Type B pancreatic cell (in vitro differentiated cells): ENCODE data around the gene EXOC3L2. TPM values are rescaled to one million over a fixed set of nuclear protein-coding genes. Genes with fewer than 3 reads are reported as not detected.
"Not testable (repeated sequence)": the region's sequence is repeated elsewhere in the genome, so short reads cannot be mapped to it uniquely, and the experiment has no call there.

Experiments
- DNase-seq: peaks from one replicate; pipeline ENCODE4 v3.0.0; 2021; ENCODE audit warnings: mixed read lengths; ENCODE audit not compliant: unreplicated experiment; ENCODE audit errors: extremely low spot score
- H3K27ac Mint-ChIP-seq: 2 replicates; pipeline ENCODE4 v1.8.0; 2021; ENCODE audit warnings: mild to moderate bottlenecking, mixed read lengths
- H3K27me3 Mint-ChIP-seq: 2 replicates; pipeline ENCODE4 v1.8.0; 2021; ENCODE audit warnings: mixed read lengths
- H3K36me3 Mint-ChIP-seq: 2 replicates; pipeline ENCODE4 v1.8.0; 2021; ENCODE audit warnings: mixed read lengths
- H3K4me1 Mint-ChIP-seq: one replicate; pipeline ENCODE4 v1.8.0; 2021; ENCODE audit warnings: mixed read lengths; ENCODE audit not compliant: unreplicated experiment
- H3K4me3 Mint-ChIP-seq: 2 replicates; pipeline ENCODE4 v1.8.0; 2021; ENCODE audit warnings: mild to moderate bottlenecking, mixed read lengths
- H3K9me3 Mint-ChIP-seq: 2 replicates; pipeline ENCODE4 v1.8.0; 2021; ENCODE audit warnings: mixed read lengths
- CTCF ChIP-seq: fragments of 200-600 bp; sonication (generic); conservative IDR thresholded peaks from 2 replicates; pipeline ENCODE4 v1.5.0; 2021; ENCODE audit warnings: antibody characterized with exemption, mild to moderate bottlenecking
- total RNA-seq: library from RNA; stranded (reverse); gene quantifications from 2 replicates; pipeline ENCODE4 v1.2.1, GENCODE V29; 2021; ENCODE audit warnings: low replicate concordance

Gene EXOC3L2
- total RNA-seq, 1 donor from 2014 or later, result 0.60 TPM

- no peak for TF ChIP-seq CTCF
- Mint-ChIP-seq H3K4me3 (no peak overlapping the region), H3K9me3 (peaks cover 6% of the 10 kb centered on the region), H3K27ac (no peak overlapping the region), H3K27me3 (peaks cover 59% of the 10 kb centered on the region), H3K36me3 (peaks cover 7% of the 10 kb centered on the region), H3K4me1 (no peaks in the 10 kb centered on the region)
- no peak for DNase-seq
Observed at GRCh38 chr19:45231891-45232290, 13.3 kb downstream of the EXOC3L2 start.

DNA sequence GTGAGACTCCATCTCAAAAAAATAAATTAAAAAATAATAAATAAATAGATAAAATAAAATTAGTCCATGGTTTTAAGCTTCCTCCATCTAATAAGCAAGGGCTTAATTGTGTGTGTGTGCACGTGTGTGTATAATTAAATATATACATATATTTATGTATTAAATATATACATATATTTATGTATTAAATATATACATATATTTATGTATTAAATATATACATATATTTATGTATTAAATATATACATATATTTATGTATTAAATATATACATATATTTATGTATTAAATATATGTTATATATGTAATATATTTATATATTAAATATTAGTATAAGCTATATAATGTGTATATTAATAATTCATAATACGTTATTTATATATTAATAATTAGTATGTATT, 16.2 kb downstream of the EXOC3L2 start:
- DNase-seq, H3K4me1 Mint-ChIP-seq, H3K4me3 Mint-ChIP-seq, H3K36me3 Mint-ChIP-seq, H3K27ac Mint-ChIP-seq, H3K9me3 Mint-ChIP-seq: not testable (repeated sequence)
- peaks cover 41% of the 10 kb centered on the region for H3K27me3 Mint-ChIP-seq

- no peak for DNase-seq
- TF ChIP-seq CTCF, result no peak
- Mint-ChIP-seq H3K36me3 (no peaks in the 10 kb centered on the region), H3K4me1 (peaks cover under 1% of the 10 kb centered on the region), H3K27me3 (peaks cover 37% of the 10 kb centered on the region), H3K9me3 (no peaks in the 10 kb centered on the region), H3K27ac (no peak overlapping the region), H3K4me3 (no peak overlapping the region)
Observed at GRCh38 chr19:45224645-45225044, 20.6 kb downstream of the EXOC3L2 start.

- H3K4me3 Mint-ChIP-seq, result no peak overlapping the region
- no peaks in the 10 kb centered on the region for H3K36me3 Mint-ChIP-seq
- peaks cover 3% of the 10 kb centered on the region for H3K4me1 Mint-ChIP-seq
- TF ChIP-seq CTCF, result no peak
- H3K9me3 Mint-ChIP-seq, result no peaks in the 10 kb centered on the region
- peaks cover 41% of the 10 kb centered on the region for H3K27me3 Mint-ChIP-seq
- no peak overlapping the region for H3K27ac Mint-ChIP-seq
- DNase-seq, result no peak
Observed at GRCh38 chr19:45223879-45224278, 21.3 kb downstream of the EXOC3L2 start.

- Mint-ChIP-seq H3K27ac (no peak overlapping the region), H3K9me3 (no peaks in the 10 kb centered on the region), H3K4me1 (peaks cover 8% of the 10 kb centered on the region), H3K36me3 (no peaks in the 10 kb centered on the region), H3K27me3 (peaks cover 51% of the 10 kb centered on the region), H3K4me3 (no peak overlapping the region)
- no peak for TF ChIP-seq CTCF
- no peak for DNase-seq
Observed at GRCh38 chr19:45222724-45223123, 22.5 kb downstream of the EXOC3L2 start.

DNA sequence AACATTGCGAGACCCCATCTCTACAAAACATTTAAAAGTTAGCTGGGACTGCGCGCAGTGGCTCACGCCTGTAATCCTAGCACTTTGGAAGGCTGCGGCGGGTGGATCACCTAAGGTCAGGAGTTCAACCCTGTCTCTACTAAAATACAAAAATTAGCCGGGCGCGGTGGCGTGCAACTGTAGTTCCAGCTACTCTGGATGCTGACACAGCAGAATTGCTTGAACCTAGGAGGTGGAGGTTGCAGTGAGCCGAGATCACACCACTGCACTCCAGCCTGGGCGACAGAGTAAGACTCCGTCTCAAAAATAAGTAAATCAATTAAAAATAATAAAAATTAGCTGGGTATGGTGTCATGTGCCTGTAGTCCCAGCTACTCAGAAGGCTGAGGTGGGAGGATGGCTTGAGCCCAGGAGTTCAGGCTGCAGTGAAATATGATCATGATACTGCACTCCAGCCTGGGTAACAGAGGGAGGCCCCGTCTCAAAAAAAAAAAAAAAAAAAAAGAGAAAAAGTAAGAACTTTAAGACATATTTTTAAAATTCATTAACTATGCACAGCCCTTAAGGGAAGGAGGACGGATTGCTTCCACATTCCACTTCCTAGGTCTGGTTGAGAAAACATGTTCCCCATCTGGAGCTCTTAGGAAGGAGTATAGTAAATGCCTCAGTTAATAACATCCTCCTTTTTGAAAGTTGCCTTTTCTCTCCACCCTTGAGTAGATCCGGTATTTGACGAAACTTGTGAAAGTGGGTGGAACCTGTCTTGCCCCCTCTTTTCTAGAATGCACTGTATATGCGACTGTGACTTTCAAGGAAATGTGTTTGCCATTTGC, 26.1 kb downstream of the EXOC3L2 start:
- DNase-seq, result no peak
- H3K36me3 Mint-ChIP-seq, result no peaks in the 10 kb centered on the region
- peaks cover 76% of the 10 kb centered on the region for H3K27me3 Mint-ChIP-seq
- peaks cover 19% of the 10 kb centered on the region for H3K4me1 Mint-ChIP-seq
- no peak overlapping the region for H3K4me3 Mint-ChIP-seq
- no peak overlapping the region for H3K27ac Mint-ChIP-seq
- H3K9me3 Mint-ChIP-seq, result no peaks in the 10 kb centered on the region
- no peak for TF ChIP-seq CTCF
